Mesenchymal stem cell (in vitro differentiated cells and primary cell): ENCODE measurements around the gene NPHP1.

Source experiments
- DNase-seq: peaks from one replicate; pipeline ENCODE4 v3.0.0-alpha.2; 2013
- H2AFZ ChIP-seq: one replicate; pipeline ENCODE4 v1.6.1; 2013; ENCODE audit warnings: low read depth, mild to moderate bottlenecking, control low read depth, inconsistent platforms, low read length, moderate library complexity
- H2AK5ac ChIP-seq: 2 replicates; pipeline ENCODE4 v1.6.1; 2013; ENCODE audit warnings: low read length, moderate library complexity, mild to moderate bottlenecking, inconsistent platforms; ENCODE audit not compliant: severe bottlenecking
- H2BK120ac ChIP-seq: one replicate; pipeline ENCODE4 v1.6.1; 2013; ENCODE audit warnings: low read depth, mild to moderate bottlenecking, inconsistent platforms, low read length, moderate library complexity
- H2BK12ac ChIP-seq, 2 experiments: one replicate each; pipeline ENCODE4 v1.6.1; 2013; ENCODE audit warnings: inconsistent platforms in 2 of 2, low read length in 2 of 2, mild to moderate bottlenecking in 2 of 2, moderate library complexity in 2 of 2, control low read depth in 1 of 2
- H2BK15ac ChIP-seq: one replicate; pipeline ENCODE4 v1.6.1; 2013; ENCODE audit warnings: mild to moderate bottlenecking, low read depth, inconsistent platforms; ENCODE audit not compliant: poor library complexity, severe bottlenecking
- H2BK5ac ChIP-seq: 2 replicates; pipeline ENCODE4 v1.6.1; 2013; ENCODE audit warnings: low read depth, mild to moderate bottlenecking, low read length, control low read depth, inconsistent platforms; ENCODE audit not compliant: poor library complexity, severe bottlenecking
- H3K14ac ChIP-seq, 2 experiments: one replicate each; pipeline ENCODE4 v1.6.1; 2013; ENCODE audit warnings: inconsistent platforms in 2 of 2, low read length in 2 of 2, control low read depth in 1 of 2, mild to moderate bottlenecking in 1 of 2, moderate library complexity in 1 of 2
- H3K18ac ChIP-seq, 2 experiments: one replicate each; pipeline ENCODE4 v1.6.1; 2013; ENCODE audit warnings: inconsistent platforms in 2 of 2, low read length in 2 of 2, control low read depth in 1 of 2, low read depth in 1 of 2, mild to moderate bottlenecking in 1 of 2
- H3K23ac ChIP-seq, 2 experiments: one replicate each; pipeline ENCODE4 v1.6.1; 2013; ENCODE audit warnings: inconsistent platforms in 2 of 2, low read length in 2 of 2, mild to moderate bottlenecking in 2 of 2, moderate library complexity in 2 of 2, control low read depth in 1 of 2
- H3K27ac ChIP-seq: 2 replicates; pipeline ENCODE4 v1.5.1; 2013; ENCODE audit warnings: mild to moderate bottlenecking, moderate library complexity, low read length, control low read depth, inconsistent platforms; ENCODE audit not compliant: poor library complexity, severe bottlenecking
- H3K27me3 ChIP-seq, 2 experiments: 2 replicates each; pipeline versions ENCODE4 v1.6.1 to v1.7.0; 2013; ENCODE audit warnings: low read length in 2 of 2, mild to moderate bottlenecking in 2 of 2, moderate library complexity in 2 of 2, control low read depth in 1 of 2, inconsistent platforms in 1 of 2; ENCODE audit not compliant: control insufficient read depth in 1 of 2, insufficient read depth in 1 of 2
- H3K36me3 ChIP-seq, 2 experiments: 2 replicates each; pipeline versions ENCODE4 v1.6.1 to v1.7.0; 2013; ENCODE audit warnings: low read length in 2 of 2, control low read depth in 1 of 2, inconsistent platforms in 1 of 2, low read depth in 1 of 2, mild to moderate bottlenecking in 1 of 2; ENCODE audit not compliant: insufficient read depth in 2 of 2, control insufficient read depth in 1 of 2
- H3K4ac ChIP-seq, 2 experiments: one replicate each; pipeline ENCODE4 v1.6.1; 2013; ENCODE audit warnings: inconsistent platforms in 2 of 2, low read length in 2 of 2, mild to moderate bottlenecking in 2 of 2, moderate library complexity in 2 of 2, control low read depth in 1 of 2, low read depth in 1 of 2
- H3K4me1 ChIP-seq: 2 replicates; pipeline ENCODE4 v1.6.1; 2013; ENCODE audit warnings: low read depth, low read length, control low read depth; ENCODE audit not compliant: control insufficient read depth, insufficient read depth
- H3K4me2 ChIP-seq: 2 replicates; pipeline ENCODE4 v1.6.1; 2013; ENCODE audit warnings: low read length, mild to moderate bottlenecking, inconsistent platforms; ENCODE audit not compliant: poor library complexity, severe bottlenecking
- H3K4me3 ChIP-seq, 2 experiments: 2 replicates each; pipeline versions ENCODE4 v1.5.1 to v1.7.0; 2013; ENCODE audit warnings: low read length in 2 of 2, mild to moderate bottlenecking in 2 of 2, control low read depth in 1 of 2, low read depth in 1 of 2; ENCODE audit not compliant: insufficient read depth in 1 of 2
- H3K79me1 ChIP-seq: replicated peaks from 2 replicates; pipeline ENCODE4 v1.6.1; 2013; ENCODE audit warnings: mild to moderate bottlenecking, control low read depth, low read length, inconsistent platforms; ENCODE audit not compliant: poor library complexity, severe bottlenecking
- H3K9ac ChIP-seq: 2 replicates; pipeline ENCODE4 v1.7.0; 2013; ENCODE audit warnings: mild to moderate bottlenecking, low read length, moderate library complexity
- H3K9me3 ChIP-seq: 2 replicates; pipeline ENCODE4 v1.7.0; 2013; ENCODE audit warnings: mild to moderate bottlenecking, low read length; ENCODE audit not compliant: control insufficient read depth
- H4K8ac ChIP-seq: one replicate; pipeline ENCODE4 v1.6.1; 2013; ENCODE audit warnings: inconsistent platforms, mild to moderate bottlenecking, low read length, moderate library complexity
- H4K91ac ChIP-seq: one replicate; pipeline ENCODE4 v1.6.1; 2013; ENCODE audit warnings: mild to moderate bottlenecking, low read length, inconsistent platforms
- WGBS: methylation state at CpG from one replicate; pipeline ENCODE4 v1.1.7; 2013; ENCODE audit warnings: mixed read lengths; 5-methylcytosine and 5-hydroxymethylcytosine counted together

NPHP1 gene

GRCh38 chr2:110103061-110103961, 101.5 kb downstream of the NPHP1 start:
- WGBS, result 92% methylated on average over 18 of the region's 20 CpGs
- Histone ChIP-seq H3K36me3 (peaks cover 0 to 2% of the 10 kb centered on the region in 2 experiments), H3K27me3 (no peaks in the 10 kb centered on the region), H3K4me1 (peaks cover 40% of the 10 kb centered on the region), H3K4me2 (no peak overlapping the region), H2AK5ac (peak overlapping the region; percentile 93), H3K27ac (peak overlapping the region; percentile 97), H2BK12ac (peak overlapping the region; percentile 50 to 98), H3K79me1 (no peaks in the 10 kb centered on the region), H2BK15ac (peak overlapping the region; percentile 52), H2AFZ (no peak overlapping the region), H2BK5ac (no peak overlapping the region), H2BK120ac (peak overlapping the region; percentile 49), H4K8ac (no peak overlapping the region), H3K18ac (peak overlapping the region; percentile 65 to 93), H3K4ac (peak overlapping the region; percentile 35 to 84), H3K4me3 (no peak overlapping the region), H3K14ac (peak overlapping the region in 1 of 2 experiments; percentile 26), H3K9me3 (no peaks in the 10 kb centered on the region), H3K23ac (no peak overlapping the region), H3K9ac (peak overlapping the region; percentile 88), H4K91ac (peak overlapping the region; percentile 83)
- no peak for DNase-seq

- Histone ChIP-seq H3K79me1 (no peaks in the 10 kb centered on the region), H2BK12ac (peak overlapping the region; percentile 81 to 91), H2AFZ (no peak overlapping the region), H2BK5ac (peak overlapping the region; percentile 76), H3K9me3 (no peaks in the 10 kb centered on the region), H3K4me3 (peak overlapping the region in 1 of 2 experiments; percentile 61), H3K27ac (peak overlapping the region; percentile 97), H3K14ac (no peak overlapping the region), H3K23ac (no peak overlapping the region), H3K4me1 (peaks cover 38% of the 10 kb centered on the region), H3K27me3 (no peaks in the 10 kb centered on the region), H2AK5ac (peak overlapping the region; percentile 93), H3K4me2 (peak overlapping the region; percentile 44), H3K4ac (peak overlapping the region; percentile 86), H2BK15ac (peak overlapping the region; percentile 95), H3K9ac (peak overlapping the region; percentile 88), H4K91ac (peak overlapping the region; percentile 99), H3K36me3 (peaks cover 0 to 2% of the 10 kb centered on the region in 2 experiments), H2BK120ac (peak overlapping the region; percentile 98), H4K8ac (peak overlapping the region; percentile 86), H3K18ac (peak overlapping the region; percentile 93)
- WGBS, result 63% methylated on average over 9 of the region's 9 CpGs
- DNase-seq, result peak; percentile 82
Observed at GRCh38 chr2:110101901-110102803, 102.7 kb downstream of the NPHP1 start.

- Histone ChIP-seq H2BK120ac (peak overlapping the region; percentile 98), H2BK5ac (peak overlapping the region; percentile 79), H2BK15ac (no peak overlapping the region), H3K23ac (no peak overlapping the region), H3K9ac (peak overlapping the region; percentile 88), H3K18ac (peak overlapping the region; percentile 99 to 100), H3K9me3 (no peaks in the 10 kb centered on the region), H3K14ac (no peak overlapping the region), H4K8ac (peak overlapping the region; percentile 98), H3K4me2 (peak overlapping the region; percentile 44), H2AK5ac (peak overlapping the region; percentile 95), H3K27ac (peak overlapping the region; percentile 97), H3K27me3 (no peaks in the 10 kb centered on the region), H3K4me3 (peak overlapping the region in 1 of 2 experiments; percentile 61), H3K79me1 (no peaks in the 10 kb centered on the region), H3K4ac (peak overlapping the region; percentile 84 to 99), H3K4me1 (peaks cover 38% of the 10 kb centered on the region), H2BK12ac (no peak overlapping the region), H3K36me3 (peaks cover 0 to 2% of the 10 kb centered on the region in 2 experiments), H2AFZ (no peak overlapping the region), H4K91ac (peak overlapping the region; percentile 18)
- DNase-seq, result peak; percentile 99
- WGBS, result under 1% methylated on average over 11 of the region's 11 CpGs
Observed at GRCh38 chr2:110101280-110101844, 103.5 kb downstream of the NPHP1 start.
